Skeletal muscle satellite cell (primary cell): ENCODE measurements around the gene C1orf159.

Experiments used
- H3K27me3 ChIP-seq: 2 replicates; pipeline ENCODE4 v1.7.0; 2013; ENCODE audit warnings: low read length; ENCODE audit not compliant: control insufficient read depth, insufficient read depth
- H3K36me3 ChIP-seq: 2 replicates; pipeline ENCODE4 v1.7.0; 2013; ENCODE audit warnings: mild to moderate bottlenecking, control low read depth, low read length; ENCODE audit not compliant: insufficient read depth
- H3K4me1 ChIP-seq: 2 replicates; pipeline ENCODE4 v1.7.0; 2013; ENCODE audit warnings: low read length; ENCODE audit not compliant: control insufficient read depth, insufficient read depth
- H3K4me2 ChIP-seq: 2 replicates; pipeline ENCODE4 v1.7.0; 2013; ENCODE audit warnings: mild to moderate bottlenecking, low read length
- H3K4me3 ChIP-seq: 2 replicates; pipeline ENCODE4 v1.7.0; 2013; ENCODE audit warnings: low read length
- H3K9ac ChIP-seq: 2 replicates; pipeline ENCODE4 v1.7.0; 2013; ENCODE audit warnings: mild to moderate bottlenecking, low read depth, low read length, moderate library complexity
- H3K9me3 ChIP-seq: replicated peaks from 2 replicates; pipeline ENCODE4 v1.7.0; 2013; ENCODE audit warnings: mild to moderate bottlenecking, control low read depth, low read length

The C1orf159 gene

GRCh38 chr1:1085171-1085841 is 30.6 kb downstream of the C1orf159 start:
- Histone ChIP-seq H3K36me3 (no peaks in the 10 kb centered on the region), H3K9ac (no peak overlapping the region), H3K4me1 (peaks cover 1% of the 10 kb centered on the region), H3K27me3 (no peaks in the 10 kb centered on the region), H3K9me3 (no peaks in the 10 kb centered on the region), H3K4me2 (no peak overlapping the region), H3K4me3 (no peak overlapping the region)

GRCh38 chr1:1084372-1085170 is 31.3 kb downstream of the C1orf159 start:
- H3K4me2 ChIP-seq = no peak overlapping the region
- H3K36me3 ChIP-seq = no peaks in the 10 kb centered on the region
- H3K27me3 ChIP-seq = no peaks in the 10 kb centered on the region
- H3K9me3 ChIP-seq = no peaks in the 10 kb centered on the region
- H3K9ac ChIP-seq = no peak overlapping the region
- H3K4me3 ChIP-seq = no peak overlapping the region
- peaks cover 9% of the 10 kb centered on the region for H3K4me1 ChIP-seq

GRCh38 chr1:1083416-1084371 is 32.2 kb downstream of the C1orf159 start:
- H3K27me3 ChIP-seq = no peaks in the 10 kb centered on the region
- no peaks in the 10 kb centered on the region for H3K9me3 ChIP-seq
- no peaks in the 10 kb centered on the region for H3K36me3 ChIP-seq
- peaks cover 12% of the 10 kb centered on the region for H3K4me1 ChIP-seq
- H3K9ac ChIP-seq = no peak overlapping the region
- no peak overlapping the region for H3K4me3 ChIP-seq
- no peak overlapping the region for H3K4me2 ChIP-seq

GRCh38 chr1:1082776-1083415 is 33.0 kb downstream of the C1orf159 start:
- no peak overlapping the region for H3K9ac ChIP-seq
- no peaks in the 10 kb centered on the region for H3K9me3 ChIP-seq
- H3K4me2 ChIP-seq = no peak overlapping the region
- H3K4me1 ChIP-seq = peaks cover 12% of the 10 kb centered on the region
- no peaks in the 10 kb centered on the region for H3K27me3 ChIP-seq
- H3K4me3 ChIP-seq = no peak overlapping the region
- H3K36me3 ChIP-seq = no peaks in the 10 kb centered on the region

GRCh38 chr1:1082239-1082775 is 33.6 kb downstream of the C1orf159 start:
- Histone ChIP-seq H3K9ac (no peak overlapping the region), H3K4me2 (no peak overlapping the region), H3K4me1 (peaks cover 12% of the 10 kb centered on the region), H3K9me3 (no peaks in the 10 kb centered on the region), H3K36me3 (no peaks in the 10 kb centered on the region), H3K4me3 (no peak overlapping the region), H3K27me3 (no peaks in the 10 kb centered on the region)

- Histone ChIP-seq H3K4me3 (no peak overlapping the region), H3K4me1 (peaks cover 12% of the 10 kb centered on the region), H3K9me3 (no peaks in the 10 kb centered on the region), H3K36me3 (no peaks in the 10 kb centered on the region), H3K4me2 (no peak overlapping the region), H3K9ac (no peak overlapping the region), H3K27me3 (no peaks in the 10 kb centered on the region)
Observed at GRCh38 chr1:1081311-1082238, 34.3 kb downstream of the C1orf159 start.

GRCh38 chr1:1080951-1081310 is 35.0 kb downstream of the C1orf159 start:
- H3K27me3 ChIP-seq = no peaks in the 10 kb centered on the region
- H3K9ac ChIP-seq = no peak overlapping the region
- H3K4me1 ChIP-seq = peaks cover 12% of the 10 kb centered on the region
- H3K4me3 ChIP-seq = no peak overlapping the region
- no peaks in the 10 kb centered on the region for H3K36me3 ChIP-seq
- no peak overlapping the region for H3K4me2 ChIP-seq
- no peaks in the 10 kb centered on the region for H3K9me3 ChIP-seq

GRCh38 chr1:1080122-1080757 is 35.6 kb downstream of the C1orf159 start:
- H3K4me2 ChIP-seq = peak overlapping the region; percentile 64
- no peaks in the 10 kb centered on the region for H3K36me3 ChIP-seq
- H3K9me3 ChIP-seq = no peaks in the 10 kb centered on the region
- H3K9ac ChIP-seq = no peak overlapping the region
- peaks cover 12% of the 10 kb centered on the region for H3K4me1 ChIP-seq
- peak overlapping the region; percentile 14 for H3K4me3 ChIP-seq
- H3K27me3 ChIP-seq = peaks cover under 1% of the 10 kb centered on the region

GRCh38 chr1:1079408-1080121 is 36.3 kb downstream of the C1orf159 start:
- peak overlapping the region; percentile 14 for H3K4me3 ChIP-seq
- H3K4me1 ChIP-seq = peaks cover 12% of the 10 kb centered on the region
- H3K9me3 ChIP-seq = no peaks in the 10 kb centered on the region
- H3K4me2 ChIP-seq = peak overlapping the region; percentile 64
- H3K36me3 ChIP-seq = no peaks in the 10 kb centered on the region
- no peak overlapping the region for H3K9ac ChIP-seq
- peaks cover 7% of the 10 kb centered on the region for H3K27me3 ChIP-seq
